DOHH2 (cell line): ENCODE data around the gene RUFY4.
A peak's percentile ranks its signal among the peaks of the same experiment; 100 is the strongest.
"Not testable (repeated sequence)": the region's sequence is repeated elsewhere in the genome, so short reads cannot be mapped to it uniquely, and the experiment has no call there.

Source experiments
- EZH2phosphoT487 ChIP-seq: fragments of 200-600 bp; sonication (generic); IDR thresholded peaks from 2 replicates; pipeline ENCODE4 v1.6.1; 2017; ENCODE audit warnings: borderline replicate concordance, mild to moderate bottlenecking, antibody characterized with exemption, low read length, moderate library complexity, mixed read lengths
- TF ChIP-seq, protein P1 (sequence below): fragments of 200-600 bp; sonication (generic); IDR thresholded peaks from one replicate; pipeline ENCODE4 v1.5.1; 2014; ENCODE audit warnings: antibody characterized with exemption, mild to moderate bottlenecking, low read depth, low read length; ENCODE audit not compliant: poor library complexity, severe bottlenecking

DNA sequence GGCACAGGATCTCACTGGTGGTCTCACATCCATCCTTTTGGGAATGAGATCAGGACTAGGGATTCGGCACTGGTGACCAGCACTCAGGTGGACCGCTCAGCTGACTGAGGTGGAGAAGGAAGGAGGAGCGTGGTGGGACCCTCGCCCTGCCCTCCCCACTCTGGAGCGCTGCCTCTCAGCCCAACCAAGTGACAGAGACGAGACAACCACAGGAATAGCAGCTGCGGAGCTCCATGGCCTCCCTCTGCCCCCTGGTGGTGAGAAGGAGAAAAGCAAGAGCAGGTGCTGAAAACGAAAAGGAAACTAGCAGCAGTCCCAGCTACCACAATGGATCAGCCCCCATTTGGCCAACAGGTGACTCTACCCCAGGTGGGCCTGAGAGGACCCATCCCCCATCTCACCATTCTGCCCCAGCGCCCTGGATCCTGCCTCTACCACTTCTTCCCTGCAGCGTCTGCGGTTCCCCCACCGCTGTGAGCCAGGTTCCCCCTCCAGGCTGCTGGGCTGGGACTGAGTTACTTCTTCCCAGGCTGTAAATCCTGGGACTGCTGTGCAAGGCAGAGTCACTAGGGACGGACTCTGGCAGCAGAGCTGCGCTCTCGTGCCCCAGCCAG, at the start of gene RUFY4:
- TF ChIP-seq, protein P1, sequence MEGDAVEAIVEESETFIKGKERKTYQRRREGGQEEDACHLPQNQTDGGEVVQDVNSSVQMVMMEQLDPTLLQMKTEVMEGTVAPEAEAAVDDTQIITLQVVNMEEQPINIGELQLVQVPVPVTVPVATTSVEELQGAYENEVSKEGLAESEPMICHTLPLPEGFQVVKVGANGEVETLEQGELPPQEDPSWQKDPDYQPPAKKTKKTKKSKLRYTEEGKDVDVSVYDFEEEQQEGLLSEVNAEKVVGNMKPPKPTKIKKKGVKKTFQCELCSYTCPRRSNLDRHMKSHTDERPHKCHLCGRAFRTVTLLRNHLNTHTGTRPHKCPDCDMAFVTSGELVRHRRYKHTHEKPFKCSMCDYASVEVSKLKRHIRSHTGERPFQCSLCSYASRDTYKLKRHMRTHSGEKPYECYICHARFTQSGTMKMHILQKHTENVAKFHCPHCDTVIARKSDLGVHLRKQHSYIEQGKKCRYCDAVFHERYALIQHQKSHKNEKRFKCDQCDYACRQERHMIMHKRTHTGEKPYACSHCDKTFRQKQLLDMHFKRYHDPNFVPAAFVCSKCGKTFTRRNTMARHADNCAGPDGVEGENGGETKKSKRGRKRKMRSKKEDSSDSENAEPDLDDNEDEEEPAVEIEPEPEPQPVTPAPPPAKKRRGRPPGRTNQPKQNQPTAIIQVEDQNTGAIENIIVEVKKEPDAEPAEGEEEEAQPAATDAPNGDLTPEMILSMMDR: peak; percentile 72
- not testable (repeated sequence) for TF ChIP-seq EZH2phosphoT487
